GM20431 (cell line): ENCODE results near the gene SFSWAP.
"Not testable (repeated sequence)": the region's sequence is repeated elsewhere in the genome, so short reads cannot be mapped to it uniquely, and the experiment has no call there.

ENCODE experiments used
- in situ Hi-C: fragments of 300-500 bp; cut with MseI, MboI; formaldehyde crosslinking; loops from one replicate; pipeline ENCODE4 v1.15.0; 2020; ENCODE audit warnings: low sequenced_read_pairs; ENCODE audit not compliant: unreplicated experiment

SFSWAP gene

GRCh38 chr12:131678389-131679181, 32.3 kb upstream of the SFSWAP start:
- in situ Hi-C loops: not testable (repeated sequence)

- in situ Hi-C loops: not testable (repeated sequence)
Observed at GRCh38 chr12:131679186-131679585, 31.7 kb upstream of the SFSWAP start.

GRCh38 chr12:131679816-131680215, 31.1 kb upstream of the SFSWAP start:
- in situ Hi-C loops: not testable (repeated sequence)

GRCh38 chr12:131680392-131681256, 30.3 kb upstream of the SFSWAP start:
- in situ Hi-C loops: not testable (repeated sequence)

GRCh38 chr12:131681257-131681620, 29.7 kb upstream of the SFSWAP start:
- in situ Hi-C loops: no loop called here

- in situ Hi-C loops: not testable (repeated sequence)
Observed at GRCh38 chr12:131681746-131682509, 29.0 kb upstream of the SFSWAP start.

- in situ Hi-C loops: no loop called here
Observed at GRCh38 chr12:131682510-131682895, 28.4 kb upstream of the SFSWAP start.

GRCh38 chr12:131683266-131684014, 27.4 kb upstream of the SFSWAP start:
- in situ Hi-C loops: no loop called here

GRCh38 chr12:131684015-131684725, 26.7 kb upstream of the SFSWAP start:
- in situ Hi-C loops: no loop called here

GRCh38 chr12:131687346-131688125, 23.4 kb upstream of the SFSWAP start:
- in situ Hi-C loops: no loop called here

- in situ Hi-C loops: no loop called here
Observed at GRCh38 chr12:131688131-131688844, 22.6 kb upstream of the SFSWAP start.

GRCh38 chr12:131688845-131689154, 22.1 kb upstream of the SFSWAP start:
- in situ Hi-C loops: no loop called here

GRCh38 chr12:131690320-131690719, 20.6 kb upstream of the SFSWAP start:
- in situ Hi-C loops: no loop called here

- in situ Hi-C loops: no loop called here
Observed at GRCh38 chr12:131692431-131692830, 18.5 kb upstream of the SFSWAP start.

GRCh38 chr12:131693149-131693548, 17.7 kb upstream of the SFSWAP start:
- in situ Hi-C loops: no loop called here

- in situ Hi-C loops: no loop called here
Observed at GRCh38 chr12:131694116-131694838, 16.6 kb upstream of the SFSWAP start.

- in situ Hi-C loops: no loop called here
Observed at GRCh38 chr12:131695968-131696367, 14.9 kb upstream of the SFSWAP start.
